ENCODE results near the gene MAD1L1.
"Not testable (repeated sequence)": the region's sequence is repeated elsewhere in the genome, so short reads cannot be mapped to it uniquely, and the experiment has no call there.

DNA sequence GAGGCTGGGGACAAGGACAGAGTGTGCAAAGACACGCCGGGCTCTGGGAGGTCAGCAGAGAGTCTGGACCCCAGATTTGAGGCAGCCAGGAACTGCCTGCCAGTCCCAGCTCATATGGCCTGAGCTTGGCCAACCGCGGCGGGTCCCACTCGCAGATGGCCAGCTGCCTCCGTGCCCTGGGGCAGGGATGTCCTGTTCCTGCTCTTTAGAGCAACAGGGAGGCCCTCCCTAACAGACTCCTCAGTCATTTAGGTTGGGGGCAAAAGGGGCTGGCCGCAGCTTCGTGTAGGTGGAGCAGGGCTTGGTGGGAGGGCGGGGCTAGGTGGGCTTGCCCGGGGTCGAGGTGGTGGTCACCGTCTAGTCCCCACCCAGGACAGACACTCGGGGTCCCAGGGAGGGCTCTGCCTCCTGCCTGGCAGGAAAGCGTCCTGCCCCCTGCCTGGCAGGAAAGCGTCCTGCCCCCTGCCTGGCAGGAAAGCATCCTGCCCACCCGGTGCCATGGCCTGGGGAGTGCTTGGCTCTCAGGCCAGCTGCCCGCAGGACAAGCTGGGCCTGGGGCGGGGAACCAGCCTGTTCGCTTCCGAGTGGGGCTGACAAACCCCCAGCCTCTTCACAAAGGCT lies 393.7 kb downstream of the MAD1L1 start:
- TF ChIP-seq, protein P1, sequence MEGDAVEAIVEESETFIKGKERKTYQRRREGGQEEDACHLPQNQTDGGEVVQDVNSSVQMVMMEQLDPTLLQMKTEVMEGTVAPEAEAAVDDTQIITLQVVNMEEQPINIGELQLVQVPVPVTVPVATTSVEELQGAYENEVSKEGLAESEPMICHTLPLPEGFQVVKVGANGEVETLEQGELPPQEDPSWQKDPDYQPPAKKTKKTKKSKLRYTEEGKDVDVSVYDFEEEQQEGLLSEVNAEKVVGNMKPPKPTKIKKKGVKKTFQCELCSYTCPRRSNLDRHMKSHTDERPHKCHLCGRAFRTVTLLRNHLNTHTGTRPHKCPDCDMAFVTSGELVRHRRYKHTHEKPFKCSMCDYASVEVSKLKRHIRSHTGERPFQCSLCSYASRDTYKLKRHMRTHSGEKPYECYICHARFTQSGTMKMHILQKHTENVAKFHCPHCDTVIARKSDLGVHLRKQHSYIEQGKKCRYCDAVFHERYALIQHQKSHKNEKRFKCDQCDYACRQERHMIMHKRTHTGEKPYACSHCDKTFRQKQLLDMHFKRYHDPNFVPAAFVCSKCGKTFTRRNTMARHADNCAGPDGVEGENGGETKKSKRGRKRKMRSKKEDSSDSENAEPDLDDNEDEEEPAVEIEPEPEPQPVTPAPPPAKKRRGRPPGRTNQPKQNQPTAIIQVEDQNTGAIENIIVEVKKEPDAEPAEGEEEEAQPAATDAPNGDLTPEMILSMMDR (conservative IDR thresholded peaks at IDR 0.05): not testable (repeated sequence)
- TF ChIP-seq ZFX (IDR thresholded peaks at IDR 0.05): not testable (repeated sequence)

Measured in C4-2B (cell line).